ENCODE results near the gene PPIB. TPM values are rescaled to one million over a fixed set of nuclear protein-coding genes. Genes with fewer than 3 reads are reported as not detected.
"Not testable (repeated sequence)": the region's sequence is repeated elsewhere in the genome, so short reads cannot be mapped to it uniquely, and the experiment has no call there.

The PPIB gene
- total RNA-seq, 1 donor from 2014 or later = 674 TPM

DNA sequence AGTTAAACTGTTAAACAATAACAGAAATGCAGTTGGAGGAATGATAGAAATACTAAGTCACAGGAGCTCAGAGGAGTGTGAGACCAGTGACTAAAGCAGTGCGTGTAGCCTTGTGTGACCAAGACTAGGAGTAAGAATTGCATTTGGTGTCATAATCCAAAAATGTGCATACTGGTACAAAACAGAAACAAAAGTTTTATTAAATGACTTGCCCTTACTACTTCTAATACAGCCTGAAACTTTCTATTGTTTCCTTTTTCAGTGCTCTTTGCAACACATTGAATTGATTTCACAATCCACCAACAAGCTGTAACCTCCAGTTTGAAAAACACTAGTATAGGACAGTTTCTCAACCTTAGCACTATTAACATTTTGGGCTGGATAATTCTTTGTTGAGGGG, 49.9 kb downstream of the PPIB start:
- H3K27ac ChIP-seq = no peak overlapping the region

DNA sequence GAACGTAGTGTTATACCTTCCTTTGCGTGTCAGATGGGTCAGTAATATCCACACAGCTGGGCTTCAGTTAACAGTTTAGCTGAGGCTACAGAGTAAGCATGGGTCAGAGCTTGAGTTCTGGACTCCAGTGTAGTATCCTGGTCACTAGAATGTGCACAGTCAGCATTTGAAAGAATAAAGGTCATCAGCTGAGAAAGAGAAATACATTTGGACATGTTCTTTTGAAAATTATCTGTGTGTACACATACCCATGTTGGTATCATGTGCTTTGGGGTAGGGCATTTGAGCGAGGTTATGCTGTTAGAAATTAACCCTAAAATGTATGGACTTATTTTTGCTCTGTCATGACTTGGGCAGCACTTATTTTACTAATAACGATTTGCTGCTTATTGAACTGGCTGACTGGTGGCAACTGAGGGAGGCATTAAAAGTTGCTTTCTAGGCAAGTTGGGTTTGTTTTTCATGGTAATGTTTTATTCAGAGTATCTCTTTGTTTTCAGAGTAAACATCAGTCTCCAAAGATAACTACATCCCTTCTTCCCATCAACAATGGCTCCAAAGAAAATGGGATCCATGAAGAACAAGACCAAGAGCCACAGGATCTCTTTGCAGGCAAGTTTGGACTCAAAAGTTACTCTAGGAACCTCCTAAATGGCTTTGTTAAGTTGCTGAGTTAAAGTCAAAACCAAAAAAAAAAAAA, 50.6 kb downstream of the PPIB start:
- Histone ChIP-seq H3K4me3 (no peak overlapping the region), H3K4me1 (peaks cover 0 to 4% of the 10 kb centered on the region in 2 donors), H3K27ac (peak overlapping the region in 1 of 2 donors; percentile 12), H3K27me3 (no peaks in the 10 kb centered on the region), H3K9me3 (no peaks in the 10 kb centered on the region), H3K36me3 (peaks cover 35 to 48% of the 10 kb centered on the region in 2 donors)
- TF ChIP-seq, protein P1, sequence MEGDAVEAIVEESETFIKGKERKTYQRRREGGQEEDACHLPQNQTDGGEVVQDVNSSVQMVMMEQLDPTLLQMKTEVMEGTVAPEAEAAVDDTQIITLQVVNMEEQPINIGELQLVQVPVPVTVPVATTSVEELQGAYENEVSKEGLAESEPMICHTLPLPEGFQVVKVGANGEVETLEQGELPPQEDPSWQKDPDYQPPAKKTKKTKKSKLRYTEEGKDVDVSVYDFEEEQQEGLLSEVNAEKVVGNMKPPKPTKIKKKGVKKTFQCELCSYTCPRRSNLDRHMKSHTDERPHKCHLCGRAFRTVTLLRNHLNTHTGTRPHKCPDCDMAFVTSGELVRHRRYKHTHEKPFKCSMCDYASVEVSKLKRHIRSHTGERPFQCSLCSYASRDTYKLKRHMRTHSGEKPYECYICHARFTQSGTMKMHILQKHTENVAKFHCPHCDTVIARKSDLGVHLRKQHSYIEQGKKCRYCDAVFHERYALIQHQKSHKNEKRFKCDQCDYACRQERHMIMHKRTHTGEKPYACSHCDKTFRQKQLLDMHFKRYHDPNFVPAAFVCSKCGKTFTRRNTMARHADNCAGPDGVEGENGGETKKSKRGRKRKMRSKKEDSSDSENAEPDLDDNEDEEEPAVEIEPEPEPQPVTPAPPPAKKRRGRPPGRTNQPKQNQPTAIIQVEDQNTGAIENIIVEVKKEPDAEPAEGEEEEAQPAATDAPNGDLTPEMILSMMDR (IDR thresholded peaks at IDR 0.05) = no peak
- intact Hi-C loops (cut with DNase I) = no loop called here
- DNase-seq (ENCODE audit: low spot score in 2 of 2) = no peak

More for the DNA sequence above, 49.9 kb downstream of the PPIB start:
- Histone ChIP-seq H3K9me3 (no peaks in the 10 kb centered on the region), H3K4me1 (peaks cover 0 to 4% of the 10 kb centered on the region in 2 donors), H3K36me3 (peaks cover 40 to 55% of the 10 kb centered on the region in 2 donors), H3K4me3 (no peak overlapping the region), H3K27me3 (no peaks in the 10 kb centered on the region)
- intact Hi-C loops (cut with DNase I) = no loop called here
- DNase-seq (ENCODE audit: low spot score in 2 of 2) = no peak
- TF ChIP-seq, protein P1 (IDR thresholded peaks at IDR 0.05) = no peak

DNA sequence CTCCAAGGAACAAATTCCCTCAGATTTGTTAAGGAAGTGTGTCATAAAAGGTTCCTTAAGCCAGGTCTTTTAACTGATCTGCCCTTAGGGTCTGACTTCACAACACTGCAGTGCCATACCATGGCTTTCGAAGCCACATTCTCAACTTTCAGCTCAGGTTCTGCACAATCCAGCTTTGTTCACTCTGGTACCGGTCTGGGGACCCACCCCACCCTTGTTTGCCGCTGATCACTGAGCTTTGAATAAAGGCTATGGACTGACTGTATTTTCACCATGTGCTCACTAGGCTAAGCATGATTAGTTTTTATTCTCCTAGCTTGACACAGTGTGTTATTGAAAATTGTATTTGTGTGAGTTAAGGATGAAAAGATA, 51.2 kb downstream of the PPIB start:
- Histone ChIP-seq H3K27ac (no peak overlapping the region), H3K27me3 (no peaks in the 10 kb centered on the region), H3K4me1 (peaks cover 0 to 4% of the 10 kb centered on the region in 2 donors), H3K36me3 (peaks cover 30 to 43% of the 10 kb centered on the region in 2 donors), H3K4me3 (no peak overlapping the region), H3K9me3 (no peaks in the 10 kb centered on the region)
- DNase-seq (ENCODE audit: low spot score in 2 of 2) = no peak
- intact Hi-C loops (cut with DNase I) = no loop called here
- TF ChIP-seq, protein P1 (IDR thresholded peaks at IDR 0.05) = no peak

DNA sequence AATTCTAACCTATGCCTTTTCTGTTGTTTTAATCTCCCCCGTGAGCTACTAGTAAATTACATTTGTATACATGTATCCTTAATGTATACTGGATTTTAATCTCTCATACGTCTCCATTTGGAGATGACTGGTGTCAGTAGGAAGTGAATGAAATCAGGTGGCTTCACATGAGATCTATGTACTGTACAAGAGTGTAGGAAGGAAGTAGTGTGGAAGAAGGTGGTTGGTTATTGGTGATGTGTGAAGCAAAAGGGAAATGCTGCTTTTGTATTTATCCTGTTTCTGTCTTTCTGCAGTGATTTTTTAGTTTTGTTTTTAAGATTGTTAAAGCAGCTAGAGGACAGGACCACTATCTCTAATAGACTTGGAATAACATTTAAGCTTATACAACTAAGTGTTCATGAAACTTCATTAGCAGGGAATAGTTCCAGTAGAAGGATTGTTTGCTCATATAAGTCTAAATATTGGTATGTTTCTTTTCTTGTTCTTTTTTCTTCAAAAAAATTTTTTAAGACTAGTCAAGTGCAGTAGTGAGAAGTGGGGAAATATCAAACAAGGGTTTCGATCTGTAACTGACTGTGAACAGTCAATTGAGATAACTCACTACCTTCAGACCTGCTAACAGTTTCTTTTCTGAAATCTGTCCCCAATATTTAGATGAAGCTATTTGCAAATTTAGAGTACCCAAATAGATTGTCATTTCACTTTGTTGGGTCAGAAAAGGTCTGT, 51.7 kb downstream of the PPIB start:
- DNase-seq (ENCODE audit: low spot score in 2 of 2) = no peak
- Histone ChIP-seq H3K36me3 (peaks cover 24 to 37% of the 10 kb centered on the region in 2 donors), H3K9me3 (no peaks in the 10 kb centered on the region), H3K27me3 (no peaks in the 10 kb centered on the region), H3K4me3 (no peak overlapping the region), H3K27ac (no peak overlapping the region), H3K4me1 (peaks cover 0 to 4% of the 10 kb centered on the region in 2 donors)
- TF ChIP-seq, protein P1 (IDR thresholded peaks at IDR 0.05) = no peak
- intact Hi-C loops (cut with DNase I) = no loop called here

DNA sequence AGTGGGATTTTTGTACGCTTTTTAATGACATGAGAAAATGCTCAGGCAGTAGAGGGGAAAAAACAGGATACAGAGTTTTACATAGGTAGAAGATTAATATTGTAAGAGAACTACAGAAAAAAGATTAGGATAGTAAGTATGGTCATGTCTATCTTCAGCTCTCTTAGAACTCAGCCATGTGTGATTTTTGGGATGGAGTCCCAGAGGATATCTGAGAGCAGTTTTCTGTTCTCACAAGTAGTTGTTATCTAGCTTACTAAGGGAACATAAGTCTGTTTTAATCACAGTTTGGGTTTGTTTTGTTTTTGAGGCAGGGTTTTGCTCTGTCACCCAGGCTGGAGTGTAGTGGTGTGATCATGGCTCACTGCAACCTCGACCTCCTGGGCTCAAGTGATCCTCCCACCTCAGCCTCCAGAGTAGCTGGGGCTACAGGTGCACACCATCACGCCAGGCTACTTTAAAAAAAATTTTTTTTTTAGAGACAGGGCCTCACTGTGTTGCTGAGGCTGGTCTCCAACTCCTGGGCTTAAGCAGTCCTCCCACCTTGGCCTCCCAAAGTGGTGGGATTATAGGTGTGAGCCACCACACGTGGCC, 52.6 kb downstream of the PPIB start:
- intact Hi-C loops (cut with DNase I); H3K27ac ChIP-seq: not testable (repeated sequence)

DNA sequence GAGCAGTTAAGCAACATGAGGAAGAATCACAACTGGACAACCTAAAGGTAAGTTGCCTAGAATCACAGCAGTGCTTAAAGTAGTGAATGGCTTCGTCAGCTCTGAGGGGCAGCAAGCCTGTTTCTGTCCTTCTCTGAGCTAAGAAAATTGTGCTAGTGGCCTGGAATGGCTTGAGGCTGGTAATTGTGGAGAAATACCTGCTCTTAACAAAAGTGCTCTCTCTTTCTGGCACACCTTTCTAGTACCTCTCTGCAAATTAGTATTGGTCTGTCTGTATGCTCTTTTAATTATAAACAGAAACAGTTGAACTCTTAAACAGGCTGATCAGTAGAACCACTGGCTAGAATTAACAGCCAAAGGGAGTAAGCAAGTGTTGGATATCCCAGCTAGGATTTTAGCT, 55.5 kb downstream of the PPIB start:
- Histone ChIP-seq H3K36me3 (no peaks in the 10 kb centered on the region), H3K9me3 (no peaks in the 10 kb centered on the region), H3K27me3 (no peaks in the 10 kb centered on the region), H3K4me1 (peaks cover 0 to 10% of the 10 kb centered on the region in 2 donors), H3K27ac (no peak overlapping the region), H3K4me3 (no peak overlapping the region)
- intact Hi-C loops (cut with DNase I) = no loop called here
- no peak for DNase-seq (ENCODE audit: low spot score in 2 of 2)
- TF ChIP-seq, protein P1 (IDR thresholded peaks at IDR 0.05) = no peak

More for the DNA sequence above, 52.6 kb downstream of the PPIB start:
- H3K4me3 ChIP-seq; DNase-seq (ENCODE audit: low spot score in 2 of 2); H3K4me1 ChIP-seq; H3K9me3 ChIP-seq; H3K27me3 ChIP-seq: not testable (repeated sequence)
- H3K36me3 ChIP-seq = peaks cover 15 to 28% of the 10 kb centered on the region in 2 donors
